HG02885 (cell line): Measurements from ENCODE around the gene PIP5KL1.
"Not testable (repeated sequence)": the region's sequence is repeated elsewhere in the genome, so short reads cannot be mapped to it uniquely, and the experiment has no call there.

ENCODE experiments used
- ATAC-seq: cut with Tn5 transposase; IDR thresholded peaks from one replicate; pipeline ENCODE4 v1.9.1; 2021; ENCODE audit warnings: mild to moderate bottlenecking; ENCODE audit not compliant: unreplicated experiment, poor library complexity

PIP5KL1 gene

GRCh38 chr9:127899128-127899943 is 31.2 kb downstream of the PIP5KL1 start, which contains the start of gene ST6GALNAC6:
Gene ST6GALNAC6, minus strand, starts transcription at chr9:127899603. Its CDS starts 1,622 bp downstream, at chr9:127897981.
- peak; percentile 73 for ATAC-seq

GRCh38 chr9:127898433-127899127 is 32.0 kb downstream of the PIP5KL1 start:
- ATAC-seq: no peak

- ATAC-seq: no peak
These were observed 33.3 kb downstream of the PIP5KL1 start for GRCh38 chr9:127897193-127897692.

GRCh38 chr9:127896395-127897192 is 34.0 kb downstream of the PIP5KL1 start:
- ATAC-seq: no peak

- no peak for ATAC-seq
These were observed 34.8 kb downstream of the PIP5KL1 start for GRCh38 chr9:127895811-127896210.

- no peak for ATAC-seq
These were observed 37.2 kb downstream of the PIP5KL1 start for GRCh38 chr9:127893392-127893791.

- no peak for ATAC-seq
These were observed 37.7 kb downstream of the PIP5KL1 start for GRCh38 chr9:127892831-127893230.

GRCh38 chr9:127890053-127890452 is 40.5 kb downstream of the PIP5KL1 start:
- ATAC-seq: no peak

- ATAC-seq: no peak
These were observed 42.8 kb downstream of the PIP5KL1 start for GRCh38 chr9:127887792-127888191.

GRCh38 chr9:127886401-127886972 is 44.1 kb downstream of the PIP5KL1 start:
- no peak for ATAC-seq

GRCh38 chr9:127885508-127886281 is 44.9 kb downstream of the PIP5KL1 start:
- ATAC-seq: no peak

- no peak for ATAC-seq
These were observed 45.5 kb downstream of the PIP5KL1 start for GRCh38 chr9:127884976-127885490.

- ATAC-seq: no peak
These were observed 46.1 kb downstream of the PIP5KL1 start for GRCh38 chr9:127884427-127884911.

- ATAC-seq: no peak
These were observed 46.6 kb downstream of the PIP5KL1 start for GRCh38 chr9:127883959-127884358.

GRCh38 chr9:127881715-127882114 is 48.9 kb downstream of the PIP5KL1 start:
- not testable (repeated sequence) for ATAC-seq

GRCh38 chr9:127880143-127880542 is 50.4 kb downstream of the PIP5KL1 start:
- no peak for ATAC-seq

- no peak for ATAC-seq
These were observed 51.8 kb downstream of the PIP5KL1 start for GRCh38 chr9:127878652-127879390.

- ATAC-seq: no peak
These were observed 52.5 kb downstream of the PIP5KL1 start for GRCh38 chr9:127878001-127878651.
